WI38 (cell line): Measurements from ENCODE around the gene FER.

Experiments used
- H3K4me3 ChIP-seq: 2 replicates; pipeline ENCODE4 v1.5.1; 2011; ENCODE audit warnings: low read depth, mild to moderate bottlenecking, control low read depth, low read length
- TF ChIP-seq, protein P1 (sequence below): IDR thresholded peaks from 2 replicates; pipeline ENCODE4 v1.5.1; 2012; ENCODE audit warnings: low read depth, mild to moderate bottlenecking, control low read depth, low read length

Gene FER

DNA sequence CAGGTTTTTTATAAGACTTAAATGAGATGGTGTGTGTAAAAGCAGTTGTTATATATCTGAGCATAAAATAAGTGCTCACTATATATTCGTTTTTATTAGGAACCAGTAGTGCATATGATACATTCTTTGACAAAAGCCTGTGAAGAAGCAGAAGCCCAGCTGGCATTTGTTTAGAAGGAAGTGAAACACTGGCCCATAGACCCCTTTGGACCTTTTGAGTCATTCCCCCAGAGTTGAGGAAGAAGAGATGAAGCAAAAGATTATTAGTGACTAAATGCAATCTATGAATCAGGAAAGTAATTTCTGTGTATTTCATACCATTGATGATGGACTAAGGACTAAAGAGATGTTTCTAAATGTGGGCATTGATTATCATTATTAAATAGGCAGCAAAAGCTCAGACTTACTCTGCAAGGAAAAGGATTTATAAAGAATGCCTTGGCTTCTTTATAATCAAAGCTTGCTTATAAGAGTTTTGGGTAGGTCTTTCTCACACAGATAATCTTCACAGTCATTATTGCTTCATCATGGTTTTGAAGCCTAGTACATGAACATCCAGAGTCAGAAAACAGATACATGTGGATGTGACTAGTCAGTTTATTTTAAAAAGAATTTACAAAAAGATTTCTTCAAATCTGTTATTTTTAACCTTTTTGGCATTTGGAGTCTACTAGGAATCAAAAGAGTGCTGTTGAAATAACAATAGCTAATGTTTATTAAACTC, 16.9 kb upstream of the FER start:
- H3K4me3 ChIP-seq, result no peak overlapping the region

DNA sequence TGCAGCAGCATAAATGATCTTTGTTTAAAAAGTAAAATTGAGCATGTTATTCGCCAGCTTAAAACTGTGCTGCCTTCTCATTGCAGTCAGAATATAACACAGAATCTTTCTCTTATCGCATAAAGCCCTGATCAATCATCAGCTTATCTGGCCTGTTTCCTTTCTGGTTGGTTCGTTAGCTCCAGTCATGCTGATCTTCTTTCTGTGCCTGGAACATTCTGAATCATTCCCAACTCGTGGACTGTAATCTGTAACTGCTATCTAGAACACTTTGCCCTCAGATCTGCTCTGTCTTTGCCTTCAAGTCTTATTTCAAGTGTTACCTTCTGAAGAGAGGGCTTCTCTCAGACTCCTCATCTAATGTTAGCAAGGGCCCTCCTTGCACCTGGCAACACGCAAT, 11.9 kb upstream of the FER start:
- TF ChIP-seq, protein P1, sequence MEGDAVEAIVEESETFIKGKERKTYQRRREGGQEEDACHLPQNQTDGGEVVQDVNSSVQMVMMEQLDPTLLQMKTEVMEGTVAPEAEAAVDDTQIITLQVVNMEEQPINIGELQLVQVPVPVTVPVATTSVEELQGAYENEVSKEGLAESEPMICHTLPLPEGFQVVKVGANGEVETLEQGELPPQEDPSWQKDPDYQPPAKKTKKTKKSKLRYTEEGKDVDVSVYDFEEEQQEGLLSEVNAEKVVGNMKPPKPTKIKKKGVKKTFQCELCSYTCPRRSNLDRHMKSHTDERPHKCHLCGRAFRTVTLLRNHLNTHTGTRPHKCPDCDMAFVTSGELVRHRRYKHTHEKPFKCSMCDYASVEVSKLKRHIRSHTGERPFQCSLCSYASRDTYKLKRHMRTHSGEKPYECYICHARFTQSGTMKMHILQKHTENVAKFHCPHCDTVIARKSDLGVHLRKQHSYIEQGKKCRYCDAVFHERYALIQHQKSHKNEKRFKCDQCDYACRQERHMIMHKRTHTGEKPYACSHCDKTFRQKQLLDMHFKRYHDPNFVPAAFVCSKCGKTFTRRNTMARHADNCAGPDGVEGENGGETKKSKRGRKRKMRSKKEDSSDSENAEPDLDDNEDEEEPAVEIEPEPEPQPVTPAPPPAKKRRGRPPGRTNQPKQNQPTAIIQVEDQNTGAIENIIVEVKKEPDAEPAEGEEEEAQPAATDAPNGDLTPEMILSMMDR, result no peak
- H3K4me3 ChIP-seq, result no peak overlapping the region

More for the DNA sequence above, 16.9 kb upstream of the FER start:
- TF ChIP-seq, protein P1, result no peak

DNA sequence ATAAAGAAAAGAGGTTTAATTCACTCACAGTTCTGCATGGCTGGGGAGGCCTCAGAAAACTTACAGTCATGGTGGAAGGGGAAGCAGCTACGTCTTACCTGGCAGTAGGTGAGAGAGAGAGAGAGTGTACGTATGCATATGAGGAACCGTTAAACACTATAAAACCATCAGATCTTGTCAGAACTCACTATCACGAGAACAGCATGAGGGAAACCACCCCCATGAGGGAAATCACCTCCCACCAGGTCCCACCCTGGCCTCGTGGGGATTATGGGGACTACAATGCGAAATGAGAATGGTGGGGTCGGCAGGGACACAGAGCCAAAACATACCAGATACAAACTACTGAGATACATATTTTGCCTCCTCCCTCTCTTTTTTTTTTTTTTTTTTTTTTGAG, 10.8 kb upstream of the FER start:
- TF ChIP-seq, protein P1, result no peak
- H3K4me3 ChIP-seq, result no peak overlapping the region

GRCh38 chr5:108739376-108739775, 8.3 kb upstream of the FER start:
- TF ChIP-seq, protein P1, result no peak
- H3K4me3 ChIP-seq, result no peak overlapping the region

DNA sequence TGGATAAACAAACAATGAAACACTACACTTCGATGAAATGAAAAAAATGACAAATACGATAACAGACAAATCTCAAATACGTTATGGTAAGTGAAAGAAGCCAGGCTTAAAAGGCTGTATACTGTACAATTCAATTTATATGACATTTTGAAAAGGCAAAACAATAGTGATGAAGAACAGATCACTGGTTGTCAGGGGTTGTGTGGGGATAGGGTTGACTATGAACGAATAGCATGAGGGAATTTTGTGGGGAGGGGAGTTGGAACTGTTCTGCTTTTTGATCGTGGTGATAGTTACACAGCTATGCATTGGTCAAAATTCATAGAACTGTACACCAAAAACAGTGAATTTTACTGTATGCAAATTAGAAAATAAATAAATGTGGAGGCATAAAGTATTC, 7.8 kb upstream of the FER start:
- TF ChIP-seq, protein P1, result no peak
- H3K4me3 ChIP-seq, result no peak overlapping the region

- H3K4me3 ChIP-seq, result no peak overlapping the region
- TF ChIP-seq, protein P1, result no peak
These were observed 4.4 kb upstream of the FER start for GRCh38 chr5:108743319-108743718.

DNA sequence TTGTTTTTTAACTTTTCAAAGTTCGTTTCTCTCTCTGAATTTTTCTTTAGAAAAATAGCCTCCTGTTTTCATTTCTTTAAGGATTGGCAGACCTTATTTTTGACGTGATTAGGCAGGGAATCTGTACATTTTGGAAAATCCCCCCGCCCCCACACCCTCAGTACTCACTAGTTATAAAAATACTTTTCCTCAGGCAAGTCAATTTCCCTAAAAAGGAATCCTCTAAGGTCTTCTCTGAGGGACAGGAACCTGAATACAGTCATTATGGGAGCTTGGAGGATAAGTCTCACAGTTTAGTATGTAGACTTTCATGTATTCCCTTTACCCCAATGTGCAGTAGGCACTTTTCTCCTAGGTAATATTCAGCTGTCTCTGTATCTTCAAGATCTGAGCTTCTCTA, 3.9 kb upstream of the FER start:
- no peak overlapping the region for H3K4me3 ChIP-seq
- TF ChIP-seq, protein P1, result no peak
